ENCODE results near the gene LAP3.
A peak's percentile ranks its signal among the peaks of the same experiment; 100 is the strongest.

Gene LAP3

DNA sequence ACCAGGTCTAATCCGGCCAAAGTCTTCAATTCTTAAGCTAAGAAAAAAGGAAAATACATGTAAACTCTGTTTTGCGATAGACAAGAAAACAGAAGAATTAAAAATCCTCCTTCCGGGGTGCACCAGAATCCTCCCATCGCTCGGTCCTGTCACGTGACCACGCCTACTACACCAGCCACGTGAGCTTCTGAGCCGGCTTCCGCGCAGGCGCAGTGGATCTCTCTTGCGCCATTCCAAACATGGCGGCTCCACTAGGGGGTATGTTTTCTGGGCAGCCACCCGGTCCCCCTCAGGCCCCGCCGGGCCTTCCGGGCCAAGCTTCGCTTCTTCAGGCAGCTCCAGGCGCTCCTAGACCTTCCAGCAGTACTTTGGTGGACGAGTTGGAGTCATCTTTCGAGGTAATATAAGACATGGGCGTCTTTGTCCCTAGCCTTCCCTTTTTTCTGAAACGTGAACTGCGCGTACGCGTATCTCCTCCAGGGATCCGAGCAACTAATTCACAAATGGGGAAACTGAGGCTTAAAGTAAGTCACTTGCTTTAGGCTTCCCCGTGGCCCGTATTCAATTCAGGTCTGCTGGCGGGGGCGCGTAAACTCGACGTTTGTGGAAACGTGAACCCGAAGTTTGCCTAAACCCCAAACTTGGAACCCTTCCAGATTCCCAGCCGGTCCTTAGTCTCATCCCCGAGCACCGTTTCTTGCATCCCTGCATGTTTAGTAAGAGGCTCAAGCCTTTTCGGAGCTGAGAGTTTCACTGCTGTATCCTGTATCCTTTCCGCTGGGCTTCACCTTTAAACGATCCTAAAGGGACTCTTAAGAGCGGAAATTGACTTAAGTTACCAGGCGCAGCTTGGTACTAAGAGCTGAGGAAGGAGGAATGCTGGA lies 37.7 kb downstream of the LAP3 start, which contains the start of gene MED28:
Gene MED28, plus strand, starts transcription at position 226 of the 884 bp plus-strand sequence. Its CDS starts 14 bp downstream, at position 240.
- peak; percentile 89 to 91 for DNase-seq (ENCODE audit: low read depth in 2 of 2, low spot score in 1 of 2)

DNA sequence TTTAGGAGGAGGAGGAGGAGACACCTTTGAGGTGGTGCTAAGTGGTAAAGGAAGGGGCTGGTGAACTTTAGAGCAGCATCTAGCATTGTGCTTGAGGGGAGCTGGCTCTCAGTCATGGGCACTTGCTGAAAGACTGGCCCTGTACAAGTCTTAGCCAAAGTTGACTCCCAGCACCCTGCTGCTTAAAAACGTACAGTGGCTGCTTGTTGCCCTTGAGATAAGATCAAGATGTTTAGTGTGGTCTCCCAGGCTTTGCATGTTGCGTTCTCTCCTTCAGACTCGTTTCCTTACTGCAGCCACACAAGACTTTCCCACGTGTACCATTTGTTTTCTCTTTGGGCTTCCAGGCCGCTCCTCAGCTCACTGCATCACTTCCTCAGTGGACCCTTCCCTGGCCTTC lies 39.3 kb downstream of the LAP3 start:
- no peak for DNase-seq (ENCODE audit: low read depth in 2 of 2, low spot score in 1 of 2)

DNA sequence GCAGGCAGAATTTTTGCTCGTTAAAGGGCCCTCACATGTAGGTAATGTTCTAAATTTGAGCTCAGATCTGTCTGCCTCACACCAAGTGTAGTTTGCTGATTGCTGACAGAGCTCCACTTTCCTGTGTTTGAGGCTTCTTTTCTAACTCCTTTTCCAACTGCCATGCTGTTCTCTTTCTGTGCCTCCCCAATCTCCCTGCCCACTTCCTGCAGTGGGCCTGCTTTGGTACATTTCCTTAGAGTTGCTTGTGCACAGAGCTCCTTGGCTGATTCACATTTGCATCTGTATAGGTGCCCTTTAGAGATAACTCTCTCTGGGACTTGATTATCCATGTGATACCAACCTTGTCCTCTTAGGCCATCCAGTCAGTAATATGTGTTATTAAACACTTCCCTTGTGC lies 41.9 kb downstream of the LAP3 start:
- DNase-seq (ENCODE audit: low read depth in 2 of 2, low spot score in 1 of 2), result no peak

DNA sequence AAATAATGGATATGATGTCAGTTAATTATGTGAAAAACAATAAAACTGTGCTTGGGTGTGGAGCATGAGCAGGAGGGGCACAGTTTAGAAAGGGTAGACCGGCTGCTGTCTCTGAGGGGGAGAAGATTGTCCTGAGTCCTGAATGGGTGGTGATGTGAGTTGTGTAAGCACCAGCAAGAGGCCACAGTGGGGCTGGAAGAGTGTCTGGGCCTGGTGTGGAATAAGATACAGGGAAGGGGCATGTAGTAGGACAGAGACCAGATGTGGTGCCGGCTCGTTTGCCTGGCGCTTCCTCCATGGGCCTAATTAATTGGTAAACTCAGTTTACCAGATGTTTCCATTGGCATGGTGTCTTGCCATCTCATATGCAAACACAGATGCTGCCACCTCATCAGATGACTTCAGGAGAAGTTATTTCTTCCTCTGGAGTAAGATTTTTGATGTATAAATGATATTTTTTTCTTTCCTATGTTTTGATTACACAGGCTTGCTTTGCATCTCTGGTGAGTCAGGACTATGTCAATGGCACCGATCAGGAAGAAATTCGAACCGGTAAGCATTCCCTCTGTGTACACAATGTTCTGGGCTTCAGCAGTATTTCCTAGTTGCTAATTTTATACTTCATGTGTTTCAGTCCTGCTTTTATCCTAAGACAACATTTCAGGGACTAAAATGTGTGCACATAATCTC lies 42.6 kb downstream of the LAP3 start:
- no peak for DNase-seq (ENCODE audit: low read depth in 2 of 2, low spot score in 1 of 2)

DNA sequence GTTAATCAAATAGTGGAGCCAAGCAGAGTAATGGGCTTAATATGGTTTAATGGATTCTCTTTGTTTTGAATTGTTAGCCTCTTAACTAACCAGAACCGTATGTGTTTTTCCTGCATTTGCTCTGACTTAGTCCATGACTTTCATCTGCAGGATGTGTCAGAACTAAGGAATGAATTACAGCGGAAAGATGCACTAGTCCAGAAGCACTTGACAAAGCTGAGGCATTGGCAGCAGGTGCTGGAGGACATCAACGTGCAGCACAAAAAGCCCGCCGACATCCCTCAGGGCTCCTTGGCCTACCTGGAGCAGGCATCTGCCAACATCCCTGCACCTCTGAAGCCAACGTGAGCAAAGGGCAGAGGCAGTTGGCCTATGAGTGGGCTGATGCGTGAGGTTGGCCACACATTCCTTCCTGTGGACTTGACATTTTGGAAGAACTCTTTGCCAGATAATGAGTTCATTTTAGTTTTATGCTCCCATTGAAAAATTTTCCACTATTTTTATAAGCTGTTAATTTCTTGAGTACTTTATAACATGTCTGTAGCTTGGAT lies 46.5 kb downstream of the LAP3 start:
- DNase-seq (ENCODE audit: low read depth in 2 of 2, low spot score in 1 of 2), result no peak

DNA sequence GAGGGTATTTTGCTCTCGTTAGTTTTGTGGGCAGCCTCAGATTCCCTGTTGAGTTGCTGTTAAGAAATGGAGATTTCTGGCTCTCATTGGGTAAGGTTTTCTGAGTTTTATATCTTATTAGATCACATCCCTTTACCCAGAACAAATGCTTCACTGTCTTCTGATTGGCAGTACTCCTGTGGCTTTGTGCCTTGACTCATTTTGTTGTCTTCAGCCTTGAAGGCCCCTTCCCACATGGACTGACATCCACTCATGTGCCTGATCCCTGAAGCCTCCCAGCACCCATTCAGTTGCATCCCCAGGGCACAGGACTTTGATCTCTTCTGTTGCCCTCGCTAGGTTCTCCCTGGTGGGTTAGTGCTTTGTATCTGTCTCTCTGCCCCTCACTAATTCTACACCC lies 47.8 kb downstream of the LAP3 start:
- DNase-seq (ENCODE audit: low read depth in 2 of 2, low spot score in 1 of 2), result no peak

DNA sequence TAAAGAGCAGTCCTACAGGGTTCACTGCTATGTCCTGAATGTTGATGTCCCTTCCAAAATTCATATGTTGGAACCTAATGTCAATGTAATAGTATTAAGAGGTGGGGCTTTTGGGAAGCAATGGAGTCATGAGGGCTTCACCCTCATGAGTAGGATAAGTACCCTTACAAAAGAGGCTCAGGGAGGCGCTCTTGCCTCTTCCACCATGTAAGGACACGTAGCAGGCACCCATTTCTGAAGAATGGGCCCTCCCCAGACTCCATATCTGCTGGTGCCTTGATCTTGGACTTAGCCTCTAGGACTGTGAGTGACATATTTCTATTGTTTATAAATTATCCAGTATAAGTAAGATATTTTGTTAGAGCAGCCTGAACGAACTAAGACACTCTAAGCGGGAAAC lies 53.2 kb downstream of the LAP3 start:
- DNase-seq (ENCODE audit: low read depth in 2 of 2, low spot score in 1 of 2), result no peak

DNA sequence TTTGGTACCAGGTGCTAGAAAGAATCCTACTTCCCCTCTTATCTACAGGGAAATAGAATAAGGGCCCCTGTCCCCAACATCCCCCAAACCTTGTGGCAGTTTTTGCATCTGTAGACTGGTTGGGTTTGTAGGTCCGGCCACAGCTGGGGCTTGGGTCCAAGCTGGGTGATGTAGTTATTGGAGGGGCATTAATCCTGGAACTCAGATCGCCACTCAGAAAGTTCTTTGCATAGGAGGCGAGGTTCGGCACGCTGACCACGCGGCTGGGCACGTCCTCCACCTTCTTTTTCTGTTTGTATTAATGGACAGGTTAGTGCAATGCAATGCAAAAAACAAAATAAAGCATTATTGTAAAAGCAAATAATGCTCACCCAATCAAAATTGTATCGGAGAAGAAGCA lies 56.6 kb downstream of the LAP3 start:
- no peak for DNase-seq (ENCODE audit: low read depth in 2 of 2, low spot score in 1 of 2)

DNA sequence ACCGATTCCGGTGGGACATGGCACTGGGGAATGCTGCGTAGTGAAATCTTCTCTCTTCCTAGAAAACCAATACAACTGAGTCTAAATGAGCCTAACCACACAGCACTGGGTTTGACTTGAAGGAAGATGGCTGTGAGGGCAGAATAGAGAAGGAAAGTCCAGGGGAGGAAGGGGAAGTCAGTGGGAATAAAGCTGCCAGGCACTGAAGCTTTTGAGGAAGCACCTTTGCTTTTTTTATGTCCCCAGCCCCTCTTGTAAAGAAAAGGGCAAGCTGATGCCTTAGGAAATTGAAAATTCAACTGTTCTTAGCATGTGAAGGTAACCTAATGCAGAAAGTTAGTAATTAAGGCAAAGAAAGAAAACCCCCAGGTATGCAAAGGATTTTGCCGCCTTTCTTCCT lies 58.1 kb downstream of the LAP3 start:
- no peak for DNase-seq (ENCODE audit: low read depth in 2 of 2, low spot score in 1 of 2)

DNA sequence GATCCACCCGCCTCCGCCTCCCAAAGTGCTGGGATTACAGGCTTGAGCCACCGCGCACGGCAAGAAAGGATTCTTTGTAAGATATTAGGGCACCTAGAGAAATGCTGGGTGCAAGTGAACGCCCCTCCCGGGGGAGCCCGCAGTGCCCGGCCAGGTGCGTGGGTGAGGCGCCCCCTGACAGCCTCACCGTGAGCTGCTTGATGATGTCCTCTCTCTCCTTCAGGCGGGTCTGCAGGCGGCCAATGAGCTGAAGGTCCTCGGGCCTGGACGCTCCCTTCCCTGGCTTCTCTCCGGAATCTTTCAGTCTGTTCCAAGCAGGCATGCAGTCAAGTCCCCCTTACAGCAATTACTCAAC lies 59.3 kb downstream of the LAP3 start:
- no peak for DNase-seq (ENCODE audit: low read depth in 2 of 2, low spot score in 1 of 2)

DNA sequence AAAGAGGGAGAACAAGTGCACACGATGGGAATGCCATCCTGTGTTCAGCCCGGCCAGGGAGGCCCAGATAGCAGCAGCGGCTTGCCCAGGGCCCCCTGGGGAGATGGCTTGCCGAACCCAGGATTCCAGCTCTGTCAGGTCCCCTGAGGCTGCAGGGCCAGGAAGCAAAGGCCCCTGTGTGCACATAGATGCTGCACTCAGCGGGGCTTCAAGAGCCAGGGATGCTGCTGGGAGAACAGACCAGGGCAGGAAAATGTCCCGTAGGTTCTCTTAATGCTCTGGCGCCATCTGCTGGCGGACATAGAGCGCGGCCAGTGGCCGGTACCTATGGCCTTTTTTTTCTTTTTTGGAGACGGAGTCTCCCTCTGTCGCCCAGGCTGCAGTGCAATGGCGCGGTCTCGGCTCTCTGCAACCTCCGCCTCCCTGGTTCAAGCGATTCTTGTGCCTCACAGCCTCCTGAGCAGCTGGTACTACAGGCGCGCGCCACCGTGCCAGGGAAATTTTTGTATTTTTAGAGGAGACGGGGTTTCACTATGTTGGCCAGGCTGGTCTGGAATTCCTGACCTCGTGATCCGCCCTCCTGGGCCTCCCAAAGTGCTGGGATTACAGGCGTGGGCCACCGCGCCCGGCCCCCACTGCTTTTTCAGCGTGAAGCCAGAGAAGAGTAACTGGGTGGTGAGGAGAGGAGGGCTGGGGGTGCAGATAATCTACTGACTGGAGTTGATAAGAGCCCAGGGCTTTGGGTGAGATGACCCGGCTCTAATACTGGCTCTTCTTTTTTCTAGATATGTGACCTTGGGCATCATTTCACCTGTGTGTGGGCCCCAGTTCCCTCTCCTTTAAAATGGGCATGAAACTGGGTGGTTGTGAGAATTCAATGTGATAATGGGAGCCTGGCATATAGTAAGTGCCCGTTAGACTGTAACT lies 60.0 kb downstream of the LAP3 start:
- DNase-seq (ENCODE audit: low read depth in 2 of 2, low spot score in 1 of 2), result peak; percentile 24 to 43

DNA sequence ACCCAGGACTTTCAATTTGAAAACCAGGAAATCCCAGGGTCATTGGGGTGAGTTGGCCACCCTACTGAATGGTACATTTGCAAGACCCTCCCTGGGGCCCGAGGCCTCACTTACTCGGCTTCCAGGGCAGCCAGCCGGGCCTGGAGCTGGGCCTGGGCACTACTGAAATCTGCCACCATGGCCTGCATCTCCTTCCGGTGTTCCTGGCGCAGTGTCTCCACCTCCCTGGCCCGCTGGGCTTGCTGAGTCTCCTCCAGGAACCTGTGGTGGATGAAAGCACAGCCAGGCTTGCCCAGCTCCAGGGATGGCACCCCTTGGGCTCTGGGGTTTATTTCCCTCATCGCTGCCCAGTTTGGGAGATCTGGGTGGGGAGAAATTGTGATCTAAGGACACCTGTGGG lies 62.1 kb downstream of the LAP3 start:
- no peak for DNase-seq (ENCODE audit: low read depth in 2 of 2, low spot score in 1 of 2)

DNA sequence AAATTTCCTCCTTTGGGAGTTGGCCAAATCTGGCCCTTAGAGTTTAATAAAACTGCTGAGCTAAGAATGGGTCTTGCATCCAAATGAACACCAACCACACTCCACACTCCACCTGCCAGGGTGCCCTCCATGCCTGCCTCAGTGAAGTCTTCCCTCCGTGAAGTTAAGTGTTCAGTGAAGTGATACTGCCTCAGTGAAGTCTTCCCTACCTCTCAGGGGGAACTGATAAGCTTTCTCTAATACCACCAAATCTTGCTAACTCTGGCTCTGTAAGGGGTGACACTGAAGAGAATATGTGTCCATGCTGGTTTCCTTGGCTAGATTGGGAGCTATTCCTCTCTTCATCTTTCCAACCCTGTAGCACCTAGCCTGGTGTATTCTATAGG lies 65.4 kb downstream of the LAP3 start:
- no peak for DNase-seq (ENCODE audit: low read depth in 2 of 2, low spot score in 1 of 2)

DNA sequence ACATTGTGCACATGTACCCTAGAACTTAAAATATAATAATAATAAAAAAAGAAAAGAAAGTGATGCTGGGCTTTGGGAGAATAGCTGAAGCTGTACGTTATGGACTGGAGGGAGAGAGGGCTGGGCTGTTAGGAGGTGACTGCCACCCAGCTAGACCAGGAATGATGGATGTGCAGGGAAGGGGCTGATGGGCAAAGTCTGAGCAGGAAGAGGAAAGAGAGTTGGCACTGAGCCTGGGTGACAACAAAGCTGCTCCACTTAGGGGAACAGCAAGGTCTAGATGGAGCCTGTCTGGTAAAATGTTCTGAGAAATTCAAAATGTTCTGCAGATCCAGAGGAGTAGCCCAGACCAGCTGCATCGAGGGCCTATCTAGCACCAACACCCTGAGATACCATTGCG lies 69.7 kb downstream of the LAP3 start:
- no peak for DNase-seq (ENCODE audit: low read depth in 2 of 2, low spot score in 1 of 2)

DNA sequence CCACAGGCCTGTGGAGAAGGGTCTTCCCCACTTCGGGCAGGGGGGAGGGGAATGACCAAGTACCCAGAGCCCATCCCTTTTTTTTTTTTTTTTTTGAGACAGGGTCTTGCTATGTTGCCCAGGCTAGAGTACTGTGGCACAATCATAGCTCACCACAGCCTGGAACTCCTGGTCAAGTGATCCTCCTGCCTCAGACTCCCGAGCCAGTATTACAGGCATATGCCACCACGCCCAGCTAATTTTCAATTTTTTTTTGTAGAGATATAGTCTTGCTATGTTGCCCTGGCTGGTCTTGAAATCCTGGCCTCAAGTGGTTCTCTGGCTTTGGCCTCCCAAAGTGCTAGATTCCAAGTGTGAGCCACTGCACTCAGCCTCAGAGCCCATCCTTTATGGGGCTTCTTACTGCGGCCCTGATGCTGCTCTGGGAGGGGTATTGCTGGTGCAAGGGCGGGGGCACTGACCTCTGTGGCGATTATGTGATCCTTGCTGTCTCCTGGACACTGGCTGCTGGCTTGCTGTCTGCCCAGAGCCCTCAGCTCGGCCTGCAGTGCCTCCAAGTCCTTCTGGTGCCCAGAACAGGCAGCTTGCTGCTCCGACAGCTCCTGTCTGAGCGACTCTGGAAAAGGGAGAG lies 70.3 kb downstream of the LAP3 start:
- no peak for DNase-seq (ENCODE audit: low read depth in 2 of 2, low spot score in 1 of 2)

DNA sequence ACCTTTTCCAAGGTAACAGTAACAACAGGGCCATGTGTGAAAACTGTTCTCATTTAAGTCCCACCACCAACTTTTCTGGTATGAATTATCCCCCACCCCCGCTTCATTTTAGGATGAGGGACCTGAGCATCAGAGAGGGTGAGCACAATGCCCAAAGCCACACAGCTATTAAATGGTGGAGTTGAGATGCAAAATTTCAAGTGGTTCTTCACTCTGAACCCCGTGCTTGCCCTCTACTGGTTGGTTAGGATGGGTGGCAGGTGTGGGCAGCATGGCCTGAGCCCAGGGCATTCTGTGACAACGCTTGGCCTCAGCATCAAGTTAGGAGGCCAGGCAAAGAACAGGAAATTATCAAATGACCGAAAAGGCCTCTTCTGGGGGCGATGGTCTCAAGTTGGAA lies 70.9 kb downstream of the LAP3 start:
- no peak for DNase-seq (ENCODE audit: low read depth in 2 of 2, low spot score in 1 of 2)

DNA sequence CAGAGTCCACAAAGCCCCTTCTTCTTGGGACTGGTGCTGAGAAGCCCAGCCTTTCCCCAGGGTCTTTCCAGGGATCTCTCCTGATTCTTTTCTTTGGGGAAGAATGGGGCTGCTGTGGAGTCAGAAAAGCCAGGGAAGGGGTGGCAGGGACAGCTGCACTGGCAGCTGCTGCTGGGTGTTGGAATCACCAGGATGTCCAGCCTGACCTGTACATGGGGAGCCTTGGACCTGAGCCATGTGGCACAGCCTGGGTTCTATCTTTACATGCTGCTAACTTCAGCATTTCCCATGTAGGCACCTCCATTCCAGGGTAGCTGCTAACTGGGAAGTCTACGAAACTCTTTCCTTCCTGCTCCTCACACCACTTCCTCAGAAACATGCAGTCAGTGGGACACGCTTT lies 73.4 kb downstream of the LAP3 start:
- no peak for DNase-seq (ENCODE audit: low read depth in 2 of 2, low spot score in 1 of 2)

DNA sequence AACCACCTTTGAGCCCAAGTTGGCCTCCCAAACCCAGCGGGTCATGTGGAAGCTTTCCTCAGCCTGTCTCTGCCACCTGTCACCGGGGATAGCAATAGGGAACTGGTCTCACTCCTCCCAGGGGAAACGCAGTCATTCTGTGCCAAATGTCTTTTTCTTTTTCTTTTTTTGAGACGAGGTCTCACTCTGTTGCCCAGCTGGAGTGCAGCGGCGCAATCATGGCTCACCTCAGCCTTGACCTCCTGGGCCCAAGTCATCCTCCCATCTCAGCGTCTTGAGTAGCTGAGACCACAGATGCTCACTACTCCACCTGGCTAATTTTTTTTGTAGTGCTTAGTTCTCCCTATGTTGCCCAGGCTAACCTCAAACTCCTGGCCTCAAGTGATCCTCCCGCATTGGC lies 77.7 kb downstream of the LAP3 start:
- no peak for DNase-seq (ENCODE audit: low read depth in 2 of 2, low spot score in 1 of 2)

DNA sequence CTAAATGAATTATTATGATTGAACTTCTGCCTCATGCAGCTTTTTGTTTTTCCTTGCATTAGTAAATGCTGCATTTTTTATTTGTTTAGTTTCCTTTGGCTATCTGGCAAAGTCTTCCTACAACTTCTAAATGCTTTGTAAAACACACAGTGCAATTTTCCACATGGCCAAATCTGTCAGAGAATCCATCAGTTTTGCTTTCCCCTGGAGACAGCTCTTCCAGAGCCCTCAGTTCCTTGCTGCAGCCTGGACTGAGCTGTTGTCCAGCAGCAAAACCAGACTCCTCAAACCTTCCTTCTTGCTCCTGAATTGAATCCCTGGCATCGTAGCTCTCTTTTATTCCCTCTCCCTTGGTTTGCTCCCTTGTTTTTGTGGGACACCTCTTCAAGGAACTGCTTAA lies 80.1 kb downstream of the LAP3 start:
- no peak for DNase-seq (ENCODE audit: low read depth in 2 of 2, low spot score in 1 of 2)
